IMR-90 (cell line): ENCODE measurements around the gene JADE3. TPM values are rescaled to one million over a fixed set of nuclear protein-coding genes. Genes with fewer than 3 reads are reported as not detected.

Experiments used
- ATAC-seq: fragments of 200-7000 bp; cut with Tn5 transposase; 2 replicates; pipeline ENCODE4 v1.9.1; 2020; ENCODE audit warnings: low read depth, mild to moderate bottlenecking, moderate library complexity
- BruUV-seq: library from RNA; stranded (reverse); fragments of 400-500 nt; replicated peaks from 2 replicates; lab custom pipeline; 2021; lab: Mats Ljungman, UMichigan
- CTCF ChIA-PET: fragments of 300-600 bp; formaldehyde crosslinking; extraction: SDS; loops from one replicate; lab custom pipeline; 2021; ENCODE audit warnings: antibody characterized with exemption; lab: Yijun Ruan, JAX
- POLR2A ChIA-PET: fragments of 300-600 bp; sonication (Branson Sonifier 250); formaldehyde crosslinking; loops from one replicate; lab custom pipeline; 2022; ENCODE audit warnings: antibody characterized with exemption; ENCODE audit not compliant: unreplicated experiment; lab: Charles Lee
- DNase-seq: peaks from one replicate; pipeline ENCODE4 v3.0.0; 2013
- H2AFZ ChIP-seq: replicated peaks from 2 replicates; pipeline ENCODE3; 2013; ENCODE audit warnings: low read length, mild to moderate bottlenecking; ENCODE audit not compliant: poor library complexity
- H2AK5ac ChIP-seq: 2 replicates; pipeline ENCODE4 v1.6.1; 2013; ENCODE audit warnings: low read depth, low read length, inconsistent platforms
- H2AK9ac ChIP-seq: replicated peaks from 2 replicates; pipeline ENCODE3; 2013; ENCODE audit warnings: mild to moderate bottlenecking, low read depth, low read length, moderate library complexity; ENCODE audit not compliant: poor library complexity
- H2BK120ac ChIP-seq: 2 replicates; pipeline ENCODE4 v1.6.1; 2013; ENCODE audit warnings: low read depth, low read length, inconsistent platforms
- H2BK15ac ChIP-seq: 3 replicates; pipeline ENCODE4 v1.6.1; 2013; ENCODE audit warnings: low read depth, low read length, inconsistent platforms
- H2BK20ac ChIP-seq: 2 replicates; pipeline ENCODE4 v1.6.1; 2013; ENCODE audit warnings: low read depth, mild to moderate bottlenecking, inconsistent platforms, low read length, moderate library complexity
- H2BK5ac ChIP-seq: 2 replicates; pipeline ENCODE4 v1.6.1; 2013; ENCODE audit warnings: mild to moderate bottlenecking, low read depth, low read length, inconsistent platforms; ENCODE audit not compliant: poor library complexity, severe bottlenecking
- H3K14ac ChIP-seq: replicated peaks from 2 replicates; pipeline ENCODE4 v1.6.1; 2013; ENCODE audit warnings: low read depth, low read length, inconsistent platforms
- H3K18ac ChIP-seq: 2 replicates; pipeline ENCODE4 v1.6.1; 2013; ENCODE audit warnings: low read depth, low read length, control low read depth
- H3K23ac ChIP-seq: 2 replicates; pipeline ENCODE4 v1.6.1; 2013; ENCODE audit warnings: low read depth, low read length, inconsistent platforms
- H3K27ac ChIP-seq: 2 replicates; pipeline ENCODE4 v1.5.1; 2013; ENCODE audit warnings: mild to moderate bottlenecking, control low read depth, low read length; ENCODE audit not compliant: insufficient read depth
- H3K27me3 ChIP-seq: 2 replicates; pipeline ENCODE4 v1.6.1; 2013; ENCODE audit warnings: low read length; ENCODE audit not compliant: control insufficient read depth, insufficient read depth
- H3K36me3 ChIP-seq: 2 replicates; pipeline ENCODE4 v1.6.1; 2013; ENCODE audit warnings: low read length, mixed read lengths; ENCODE audit not compliant: control insufficient read depth, insufficient read depth
- H3K4ac ChIP-seq: 2 replicates; pipeline ENCODE4 v1.6.1; 2013; ENCODE audit warnings: low read depth, low read length, inconsistent platforms
- H3K4me1 ChIP-seq: 2 replicates; pipeline ENCODE4 v1.6.1; 2013; ENCODE audit warnings: low read length, mixed read lengths; ENCODE audit not compliant: control insufficient read depth, insufficient read depth
- H3K4me2 ChIP-seq: 2 replicates; pipeline ENCODE4 v1.6.1; 2013; ENCODE audit warnings: low read depth, mild to moderate bottlenecking, control low read depth, low read length, moderate library complexity
- H3K4me3 ChIP-seq: 2 replicates; pipeline ENCODE4 v1.5.1; 2013; ENCODE audit warnings: low read depth, mild to moderate bottlenecking, control low read depth, low read length, moderate library complexity; ENCODE audit not compliant: insufficient read depth
- H3K56ac ChIP-seq: 2 replicates; pipeline ENCODE4 v1.6.1; 2013; ENCODE audit warnings: low read length, inconsistent platforms; ENCODE audit not compliant: insufficient read depth; ENCODE audit errors: extremely low read depth
- H3K79me1 ChIP-seq, 2 experiments: 2 replicates each; pipeline ENCODE4 v1.6.1; 2013; ENCODE audit warnings: low read length in 2 of 2, inconsistent platforms in 1 of 2, low read depth in 1 of 2
- H3K9ac ChIP-seq: 2 replicates; pipeline ENCODE4 v1.6.1; 2013; ENCODE audit warnings: low read depth, low read length, control low read depth
- H3K9me1 ChIP-seq: 2 replicates; pipeline ENCODE4 v1.6.1; 2013; ENCODE audit warnings: low read length, inconsistent platforms; ENCODE audit not compliant: insufficient read depth
- H3K9me3 ChIP-seq: 2 replicates; pipeline ENCODE4 v1.6.1; 2013; ENCODE audit warnings: low read length; ENCODE audit not compliant: control insufficient read depth, insufficient read depth
- H4K20me1 ChIP-seq: 2 replicates; pipeline ENCODE4 v1.6.1; 2013; ENCODE audit warnings: low read length, inconsistent platforms; ENCODE audit not compliant: insufficient read depth
- H4K5ac ChIP-seq: 2 replicates; pipeline ENCODE4 v1.6.1; 2013; ENCODE audit warnings: mild to moderate bottlenecking, low read depth, low read length, control low read depth
- H4K8ac ChIP-seq, 2 experiments: 2 replicates each; pipeline ENCODE4 v1.6.1; 2013; ENCODE audit warnings: low read depth in 2 of 2, low read length in 2 of 2, control low read depth in 1 of 2, inconsistent platforms in 1 of 2
- H4K91ac ChIP-seq: 2 replicates; pipeline ENCODE4 v1.6.1; 2013; ENCODE audit warnings: low read depth, low read length, inconsistent platforms; ENCODE audit not compliant: insufficient read depth
- BHLHE40 ChIP-seq: fragments of 150-350 bp; IDR thresholded peaks from 2 replicates; pipeline ENCODE4 v1.6.1; 2016; ENCODE audit warnings: mild to moderate bottlenecking, low read depth, low read length
- CEBPB ChIP-seq: IDR thresholded peaks from 2 replicates; pipeline ENCODE4 v1.6.1; 2012; ENCODE audit warnings: low read depth, low read length, improper control_type of control experiment
- CTCF ChIP-seq: conservative IDR thresholded peaks from 2 replicates; pipeline ENCODE4 v1.5.1; 2012; ENCODE audit warnings: mild to moderate bottlenecking, low read depth, low read length, improper control_type of control experiment
- FOS ChIP-seq: fragments of 150-350 bp; IDR thresholded peaks from 2 replicates; pipeline ENCODE4 v1.6.1; 2016; ENCODE audit warnings: low read depth, low read length
- MAFK ChIP-seq: IDR thresholded peaks from 2 replicates; pipeline ENCODE4 v1.6.1; 2012; ENCODE audit warnings: low read depth, low read length, improper control_type of control experiment
- MAZ ChIP-seq: IDR thresholded peaks from 2 replicates; pipeline ENCODE4 v1.6.1; 2012; ENCODE audit warnings: low read depth, mild to moderate bottlenecking, low read length, improper control_type of control experiment, moderate library complexity, borderline replicate concordance
- MXI1 ChIP-seq: IDR thresholded peaks from 2 replicates; pipeline ENCODE4 v1.6.1; 2012; ENCODE audit warnings: low read depth, mild to moderate bottlenecking, low read length, moderate library complexity, borderline replicate concordance
- NFE2L2 ChIP-seq: fragments of 150-350 bp; IDR thresholded peaks from 2 replicates; pipeline ENCODE4 v1.6.1; 2016; ENCODE audit warnings: low read depth, mild to moderate bottlenecking, low read length
- POLR2A ChIP-seq: IDR thresholded peaks from 2 replicates; pipeline ENCODE4 v1.6.1; 2012; ENCODE audit warnings: mild to moderate bottlenecking, low read depth, low read length
- RAD21 ChIP-seq: IDR thresholded peaks from 2 replicates; pipeline ENCODE4 v1.6.1; 2012; ENCODE audit warnings: low read length, improper control_type of control experiment
- RCOR1 ChIP-seq: IDR thresholded peaks from 2 replicates; pipeline ENCODE4 v1.6.1; 2012; ENCODE audit warnings: mild to moderate bottlenecking, low read length, improper control_type of control experiment; ENCODE audit not compliant: insufficient replicate concordance
- RFX5 ChIP-seq: IDR thresholded peaks from 2 replicates; pipeline ENCODE4 v1.8.0; 2012; ENCODE audit warnings: low read depth, mild to moderate bottlenecking, low read length, moderate library complexity
- SMC3 ChIP-seq: fragments of 150-350 bp; IDR thresholded peaks from 2 replicates; pipeline ENCODE4 v1.6.1; 2016; ENCODE audit warnings: low read depth, mild to moderate bottlenecking, antibody characterized with exemption, low read length, moderate library complexity
- USF2 ChIP-seq: fragments of 150-350 bp; IDR thresholded peaks from 2 replicates; pipeline ENCODE4 v1.6.1; 2017; ENCODE audit warnings: mild to moderate bottlenecking, antibody characterized with exemption, low read length, low read depth
- WGBS, 2 experiments: methylation state at CpG; one replicate each; pipeline versions ENCODE4 v1.1.5 to v1.1.7; 2013; ENCODE audit warnings: missing lambda C conversion rate in 2 of 2; ENCODE audit not compliant: insufficient read length in 1 of 2; ENCODE audit errors: extremely low coverage in 2 of 2; 5-methylcytosine and 5-hydroxymethylcytosine counted together
- dilution Hi-C: fragments of 300-500 bp; cut with HindIII; formaldehyde crosslinking; loops from one replicate; pipeline ENCODE4 v1.14.3; 2018; ENCODE audit warnings: low sequenced_read_pairs; ENCODE audit not compliant: unreplicated experiment
- in situ Hi-C: fragments of 300-500 bp; cut with MboI; formaldehyde crosslinking; loops from 3 replicates; pipeline ENCODE4 v1.14.3; 2019; ENCODE audit warnings: low sequenced_read_pairs, inconsistent platforms, mixed read lengths
- intact Hi-C: fragments of 100-400 bp; cut with micrococcal nuclease; formaldehyde crosslinking; loops from 2 replicates; pipeline ENCODE4 v1.10.0; 2022
- polyA plus RNA-seq, 3 experiments: library from polyadenylated mRNA; depleted of rRNA; stranded (reverse); fragments of >200 nt; gene quantifications; 2 replicates each; pipeline ENCODE4 v1.2.3, GENCODE V29; 2012; ENCODE audit warnings: low replicate concordance in 1 of 3
- total RNA-seq: library from RNA; depleted of rRNA; stranded (reverse); fragments of >200 nt; gene quantifications from 2 replicates; pipeline ENCODE4 v1.2.3, GENCODE V29; 2012

Gene JADE3
- total and polyA plus RNA-seq, 2 of the 4 experiments (the other 2 are of a cell fraction) = 2.1 to 4.7 TPM

- no TSS peak for BruUV-seq
- H4K91ac ChIP-seq = no peak within 1 kb of the TSS
These were observed 166.2 kb downstream of the JADE3 start, which contains the start of gene RGN for GRCh38 chrX:47078129-47079043. RGN (plus strand) TSS chrX:47078443; CDS start chrX:47081145, 2,702 bp downstream.

More at GRCh38 chrX:47078129-47079043, 166.2 kb downstream of the JADE3 start, which contains the start of gene RGN:
- no peak within 1 kb of the TSS for H3K18ac ChIP-seq
- H2BK15ac ChIP-seq = no peak within 1 kb of the TSS
- peak within 1 kb of the TSS; percentile 8; the same call in 1 of the 2 replicates for H3K4me2 ChIP-seq
- no peak within 1 kb of the TSS for H4K5ac ChIP-seq
- H3K36me3 ChIP-seq = no peaks in the 10 kb centered on the region
- no peaks in the 10 kb centered on the region for H3K9me3 ChIP-seq
- H2BK20ac ChIP-seq = no peak within 1 kb of the TSS
- dilution Hi-C loops (no loop called here), intact Hi-C loops (no loop called here), in situ Hi-C loops (no loop called here)
- no peaks in the 10 kb centered on the region for H3K4me1 ChIP-seq
- no peaks in the 10 kb centered on the region for H3K79me1 ChIP-seq
- ChIA-PET POLR2A (no interaction called here), CTCF (no interaction called here)
- H3K27me3 ChIP-seq = peaks cover 14% of the 10 kb centered on the region
- 30% methylated on average over 26 of the region's 59 CpGs; no CpG with 5 or more reads in 1 of the 2 experiments for WGBS, 2 experiments
- peak within 1 kb of the TSS; percentile 90 for H2AFZ ChIP-seq
- H3K27ac ChIP-seq = no peak within 1 kb of the TSS
- TF ChIP-seq CTCF (no peak), RAD21 (no peak), RFX5 (no peak), CEBPB (no peak), MXI1 (no peak), USF2 (no peak), POLR2A (no peak), NFE2L2 (no peak), MAZ (no peak), MAFK (no peak), BHLHE40 (no peak), SMC3 (no peak), RCOR1 (no peak), FOS (no peak)
- H2AK5ac ChIP-seq = no peak within 1 kb of the TSS
- no peak within 1 kb of the TSS for H3K4me3 ChIP-seq
- no peak within 1 kb of the TSS for H3K23ac ChIP-seq
- H3K9ac ChIP-seq = no peak within 1 kb of the TSS
- H4K20me1 ChIP-seq = no peaks in the 10 kb centered on the region
- H2BK120ac ChIP-seq = no peak within 1 kb of the TSS
- no peak within 1 kb of the TSS for H3K4ac ChIP-seq
- no peak within 1 kb of the TSS for H3K14ac ChIP-seq
- peak within 1 kb of the TSS; percentile 78 for H2AK9ac ChIP-seq
- H2BK5ac ChIP-seq = no peak within 1 kb of the TSS
- H3K56ac ChIP-seq = no peak within 1 kb of the TSS
- DNase-seq = no peak
- H3K9me1 ChIP-seq = no peaks in the 10 kb centered on the region
- ATAC-seq = no peak
- peak within 1 kb of the TSS; percentile 25 to 50; a peak in 2 of 4 replicates for H4K8ac ChIP-seq
